ENCODE results near the gene RAP1GAP2.

The RAP1GAP2 gene

GRCh38 chr17:2853283-2854142, 57.3 kb downstream of the RAP1GAP2 start:
- peak; percentile 77 for DNase-seq (ENCODE audit: low spot score)

GRCh38 chr17:2854143-2855055, 58.2 kb downstream of the RAP1GAP2 start:
- no peak for DNase-seq (ENCODE audit: low spot score)

GRCh38 chr17:2855063-2855600, 58.9 kb downstream of the RAP1GAP2 start:
- no peak for DNase-seq (ENCODE audit: low spot score)

- no peak for DNase-seq (ENCODE audit: low spot score)
Measured at GRCh38 chr17:2856727-2857126, 60.5 kb downstream of the RAP1GAP2 start.

GRCh38 chr17:2860045-2860444, 63.8 kb downstream of the RAP1GAP2 start:
- no peak for DNase-seq (ENCODE audit: low spot score)

- DNase-seq (ENCODE audit: low spot score), result no peak
Measured at GRCh38 chr17:2860883-2861282, 64.6 kb downstream of the RAP1GAP2 start.

- DNase-seq (ENCODE audit: low spot score), result no peak
Measured at GRCh38 chr17:2862197-2862596, 66.0 kb downstream of the RAP1GAP2 start.

- no peak for DNase-seq (ENCODE audit: low spot score)
Measured at GRCh38 chr17:2863204-2863603, 67.0 kb downstream of the RAP1GAP2 start.

- DNase-seq (ENCODE audit: low spot score), result no peak
Measured at GRCh38 chr17:2865228-2865627, 69.0 kb downstream of the RAP1GAP2 start.

- no peak for DNase-seq (ENCODE audit: low spot score)
Measured at GRCh38 chr17:2867441-2868424, 71.5 kb downstream of the RAP1GAP2 start.

- no peak for DNase-seq (ENCODE audit: low spot score)
Measured at GRCh38 chr17:2869604-2870003, 73.4 kb downstream of the RAP1GAP2 start.

GRCh38 chr17:2871205-2871604, 75.0 kb downstream of the RAP1GAP2 start:
- DNase-seq (ENCODE audit: low spot score), result no peak

- DNase-seq (ENCODE audit: low spot score), result no peak
Measured at GRCh38 chr17:2871720-2872119, 75.5 kb downstream of the RAP1GAP2 start.

- DNase-seq (ENCODE audit: low spot score), result no peak
Measured at GRCh38 chr17:2872282-2872681, 76.0 kb downstream of the RAP1GAP2 start.

GRCh38 chr17:2874189-2874686, 78.0 kb downstream of the RAP1GAP2 start:
- no peak for DNase-seq (ENCODE audit: low spot score)

- DNase-seq (ENCODE audit: low spot score), result no peak
Measured at GRCh38 chr17:2875608-2876007, 79.4 kb downstream of the RAP1GAP2 start.

- no peak for DNase-seq (ENCODE audit: low spot score)
Measured at GRCh38 chr17:2876467-2876866, 80.2 kb downstream of the RAP1GAP2 start.

- no peak for DNase-seq (ENCODE audit: low spot score)
Measured at GRCh38 chr17:2878751-2879254, 82.6 kb downstream of the RAP1GAP2 start.

- DNase-seq (ENCODE audit: low spot score), result no peak
Measured at GRCh38 chr17:2880050-2880449, 83.8 kb downstream of the RAP1GAP2 start.

GRCh38 chr17:2881295-2881694, 85.1 kb downstream of the RAP1GAP2 start:
- DNase-seq (ENCODE audit: low spot score), result no peak
